HG03571 (cell line): ENCODE results near the gene PRPF4.
"Not testable (repeated sequence)": the region's sequence is repeated elsewhere in the genome, so short reads cannot be mapped to it uniquely, and the experiment has no call there.

Source experiments
- ATAC-seq: cut with Tn5 transposase; IDR thresholded peaks from one replicate; pipeline ENCODE4 v1.9.1; 2021; ENCODE audit not compliant: unreplicated experiment

The PRPF4 gene

GRCh38 chr9:113267911-113268566 is 7.4 kb upstream of the PRPF4 start:
- no peak for ATAC-seq

DNA sequence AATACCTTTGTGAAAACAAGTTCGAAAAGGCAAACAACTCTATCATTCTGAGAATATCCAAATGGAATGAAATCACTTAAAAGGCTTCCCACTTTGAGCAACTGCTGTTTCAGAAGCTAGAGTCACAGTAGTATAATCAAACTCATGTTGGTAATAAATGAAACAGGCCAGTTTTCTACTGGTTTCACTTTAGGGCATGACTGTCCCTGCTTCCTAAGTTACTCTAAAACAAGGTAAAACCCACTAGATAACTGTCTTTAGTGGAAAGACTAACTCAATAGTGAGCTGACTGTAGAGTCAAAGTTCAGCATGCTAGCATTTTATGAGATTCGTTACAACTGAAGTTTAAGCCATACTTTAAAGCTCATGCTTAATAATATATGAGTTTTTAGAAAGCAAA is 6.1 kb upstream of the PRPF4 start:
- ATAC-seq: no peak

- ATAC-seq: no peak
Measured at GRCh38 chr9:113269871-113270270, 5.6 kb upstream of the PRPF4 start.

DNA sequence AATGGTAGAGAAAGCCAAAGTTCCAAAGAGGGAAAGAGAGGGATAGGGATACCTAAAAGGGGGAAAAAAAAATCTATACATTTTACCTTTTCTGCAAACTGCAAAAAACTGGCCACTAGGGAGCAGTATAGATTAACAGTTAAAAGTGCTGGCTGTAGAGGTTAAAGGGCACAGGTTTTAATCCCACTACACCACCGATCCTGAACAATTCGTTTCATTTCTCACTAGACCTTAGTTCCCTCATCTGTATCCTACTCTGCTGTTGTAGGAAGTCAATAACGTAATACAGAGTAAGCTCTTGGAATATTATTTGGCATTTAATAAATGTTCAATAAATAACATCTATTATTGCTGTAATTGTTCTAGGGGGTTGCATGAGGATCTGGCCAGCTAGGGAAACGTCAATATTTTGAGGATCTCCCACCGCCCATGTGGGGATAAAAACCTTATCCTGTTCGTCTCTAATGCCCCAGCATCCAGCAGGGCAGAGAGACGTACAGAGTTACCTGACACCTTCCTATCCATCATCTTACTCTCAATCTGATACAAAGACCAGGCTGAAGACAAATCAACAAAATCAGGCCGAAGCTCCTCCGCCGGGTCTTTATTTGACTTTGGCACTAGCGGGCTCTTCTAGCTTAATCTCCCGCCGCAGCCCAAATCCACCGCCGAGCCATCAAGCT is 843 bp upstream of the PRPF4 start:
- ATAC-seq: peak; percentile 11

DNA sequence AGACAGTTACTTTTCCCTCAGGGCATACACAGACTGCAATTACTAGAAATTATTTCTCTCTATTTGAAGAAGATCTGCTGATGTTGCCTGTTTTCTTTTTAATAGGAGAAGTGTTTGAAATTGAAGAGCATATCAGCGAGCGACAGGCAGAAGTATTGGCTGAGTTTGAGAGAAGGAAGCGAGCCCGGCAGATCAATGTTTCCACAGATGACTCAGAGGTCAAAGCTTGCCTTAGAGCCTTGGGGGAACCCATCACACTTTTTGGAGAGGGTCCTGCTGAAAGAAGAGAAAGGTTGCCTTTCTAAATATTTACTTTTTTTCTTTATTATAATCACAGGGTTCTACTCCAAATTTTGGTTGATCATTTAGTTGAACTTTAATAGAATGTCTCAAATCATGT is 3.4 kb downstream of the PRPF4 start:
- no peak for ATAC-seq

- no peak for ATAC-seq
Measured at GRCh38 chr9:113281356-113281755, 5.9 kb downstream of the PRPF4 start.

GRCh38 chr9:113289091-113289490 is 13.6 kb downstream of the PRPF4 start:
- no peak for ATAC-seq

DNA sequence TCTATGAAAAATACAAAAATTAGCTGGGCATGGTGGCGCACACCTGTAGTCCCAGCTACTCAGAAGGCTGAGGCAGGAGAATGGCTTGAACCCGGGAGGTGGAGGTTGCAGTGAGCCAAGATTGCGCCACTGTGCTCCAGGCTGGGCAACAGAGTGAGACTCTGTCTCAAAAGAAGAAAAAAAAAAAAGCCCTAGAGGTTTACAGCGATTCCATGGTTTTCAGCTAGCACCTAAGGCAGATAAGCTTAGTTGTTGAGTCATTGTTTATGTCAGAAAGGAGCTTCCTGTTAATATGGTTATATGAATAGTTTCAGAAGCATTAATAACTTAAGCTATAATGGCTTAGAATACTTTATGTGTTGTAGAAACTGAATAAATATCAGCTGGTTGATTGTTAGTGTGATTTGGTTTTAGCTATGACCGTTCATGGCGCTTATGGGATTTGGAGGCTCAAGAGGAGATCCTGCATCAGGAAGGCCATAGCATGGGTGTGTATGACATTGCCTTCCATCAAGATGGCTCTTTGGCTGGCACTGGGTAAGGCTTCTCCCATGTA is 14.7 kb downstream of the PRPF4 start:
- no peak for ATAC-seq

GRCh38 chr9:113293285-113293878 is 17.9 kb downstream of the PRPF4 start:
- ATAC-seq: no peak

DNA sequence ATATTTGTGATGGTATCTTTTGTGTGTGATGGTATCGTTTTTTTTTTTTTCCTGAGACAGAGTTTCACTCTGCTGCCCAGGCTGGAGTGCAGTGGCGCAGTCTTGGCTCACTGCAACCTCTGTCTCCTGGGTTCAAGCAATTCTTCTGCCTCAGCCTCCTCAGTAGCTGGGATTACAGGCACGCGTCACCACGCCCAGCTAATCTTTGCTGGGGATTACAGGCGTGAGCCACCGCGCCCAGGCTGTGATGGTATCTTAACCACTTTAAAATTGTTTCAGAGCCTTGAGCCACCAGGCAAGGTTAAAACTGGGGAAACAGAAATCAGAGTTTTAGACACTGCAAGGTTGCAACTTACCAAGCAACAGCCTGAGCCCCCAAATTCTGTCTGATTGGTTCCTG is 20.8 kb downstream of the PRPF4 start:
- ATAC-seq: not testable (repeated sequence)

DNA sequence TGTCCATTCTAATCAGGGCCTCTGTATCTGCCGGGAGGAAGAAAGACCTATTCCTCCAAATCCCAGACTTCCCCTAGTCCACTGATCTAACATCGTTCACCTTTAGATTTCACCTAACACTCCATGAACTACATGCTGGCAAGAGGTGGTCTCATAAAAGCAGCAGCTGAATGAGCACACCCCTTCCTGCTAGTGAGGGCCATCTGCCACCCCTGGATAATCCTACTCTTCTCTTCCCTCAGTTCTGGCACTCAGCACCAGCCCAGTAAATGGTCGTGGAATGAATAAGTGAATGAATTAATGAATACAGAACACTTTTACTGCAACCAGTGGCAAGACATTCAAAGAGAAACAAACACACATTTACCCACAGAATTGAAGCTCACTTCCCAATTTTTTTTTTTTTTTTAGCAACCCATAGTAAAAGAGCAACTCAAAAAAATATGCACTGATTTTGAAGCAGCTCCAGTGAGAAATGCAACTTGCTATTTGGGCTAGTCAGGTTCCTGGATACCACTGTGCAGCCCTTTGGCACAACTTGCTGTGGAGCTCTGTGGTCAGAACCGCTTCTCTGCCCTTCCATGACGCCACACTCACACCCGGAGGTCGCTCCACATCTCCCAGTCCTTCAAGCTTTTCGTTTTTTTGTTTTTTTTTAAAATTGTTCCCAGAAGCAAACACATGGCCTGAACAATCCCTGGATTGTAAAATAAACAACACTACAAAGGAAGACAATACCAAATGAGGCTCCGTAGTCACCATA is 21.5 kb downstream of the PRPF4 start:
- ATAC-seq: no peak

DNA sequence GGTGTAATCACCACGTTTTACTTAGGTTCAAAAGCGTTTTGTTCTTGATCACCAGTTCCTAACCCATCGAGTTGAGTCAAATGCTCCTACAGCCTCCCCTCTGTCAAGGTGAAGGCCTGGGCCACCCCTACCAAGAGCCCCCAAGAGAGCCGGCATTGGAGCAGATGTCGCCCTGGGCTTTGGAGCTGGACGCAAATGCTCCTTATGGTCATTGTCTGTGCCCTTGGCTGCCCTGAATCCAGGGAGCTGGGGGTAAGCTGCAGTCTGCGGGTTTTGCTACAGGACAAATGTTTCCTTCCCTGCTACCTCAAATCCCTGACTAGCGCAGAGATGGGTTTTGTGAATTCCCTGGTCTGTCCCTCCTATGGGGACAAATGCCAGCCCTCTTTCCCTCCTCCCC is 22.9 kb downstream of the PRPF4 start:
- no peak for ATAC-seq

DNA sequence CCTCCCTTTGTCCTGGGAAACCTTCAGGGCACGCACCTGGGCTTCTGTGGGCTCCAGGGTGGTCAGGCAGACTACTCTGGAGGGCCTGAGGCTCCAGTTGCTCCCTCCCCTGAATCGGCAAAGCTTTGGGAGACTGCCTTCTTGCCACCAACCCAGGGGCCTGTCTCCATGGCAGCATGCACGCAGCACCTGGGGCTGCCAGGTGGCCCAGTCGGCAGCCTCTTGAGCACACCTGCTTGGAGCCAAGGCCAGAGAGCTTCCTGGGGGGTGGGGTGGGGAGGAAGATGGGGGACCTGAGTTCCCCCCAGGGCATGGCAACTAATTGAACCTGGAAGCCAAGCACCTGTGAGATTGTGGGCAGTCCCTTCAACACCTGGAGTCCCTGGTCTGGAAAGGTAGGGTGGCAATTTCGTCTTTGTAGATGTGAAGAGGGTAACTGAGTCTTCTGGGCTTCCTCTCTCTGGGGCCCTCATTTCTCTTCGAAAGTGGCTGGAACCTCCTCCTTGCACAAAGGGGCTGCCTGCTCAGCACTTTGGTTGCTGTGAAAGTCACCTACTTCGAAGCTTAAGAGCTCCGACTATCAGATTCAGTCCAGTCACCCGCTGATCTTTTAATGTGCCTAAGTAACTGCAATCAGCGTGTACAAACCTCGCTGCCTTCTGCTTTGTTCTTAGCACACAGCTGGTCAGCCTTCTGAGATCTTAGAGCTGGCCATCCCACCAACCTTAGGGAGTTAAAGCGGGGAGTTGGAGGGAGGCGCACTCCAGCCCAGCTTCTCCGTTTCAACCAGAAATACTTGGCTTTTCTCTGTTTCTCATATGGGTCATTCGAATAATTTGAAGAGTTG is 23.7 kb downstream of the PRPF4 start:
- ATAC-seq: no peak

DNA sequence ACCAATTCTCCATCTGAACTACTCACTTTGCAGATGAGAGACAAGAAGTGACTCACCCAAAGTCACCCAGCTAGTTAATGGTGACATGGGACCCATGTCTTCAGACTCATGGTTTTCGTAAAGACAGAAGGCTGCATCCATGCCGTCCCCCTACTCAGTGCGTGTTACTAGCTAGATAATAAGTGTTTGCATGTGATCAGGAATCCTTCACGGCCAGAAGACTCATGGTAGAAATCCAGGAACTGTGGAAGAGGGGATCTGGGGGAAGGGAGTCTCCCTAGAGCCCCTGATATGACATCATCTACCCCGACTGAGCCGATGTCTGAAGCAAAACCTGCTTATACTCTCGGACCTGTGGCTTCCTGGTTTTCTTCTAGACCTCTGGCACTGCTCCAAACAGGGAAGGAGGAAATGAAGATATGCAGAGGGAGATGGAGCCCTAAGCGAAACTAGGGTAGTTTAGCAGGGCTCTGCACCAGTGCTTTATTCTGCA is 24.4 kb downstream of the PRPF4 start:
- ATAC-seq: no peak

DNA sequence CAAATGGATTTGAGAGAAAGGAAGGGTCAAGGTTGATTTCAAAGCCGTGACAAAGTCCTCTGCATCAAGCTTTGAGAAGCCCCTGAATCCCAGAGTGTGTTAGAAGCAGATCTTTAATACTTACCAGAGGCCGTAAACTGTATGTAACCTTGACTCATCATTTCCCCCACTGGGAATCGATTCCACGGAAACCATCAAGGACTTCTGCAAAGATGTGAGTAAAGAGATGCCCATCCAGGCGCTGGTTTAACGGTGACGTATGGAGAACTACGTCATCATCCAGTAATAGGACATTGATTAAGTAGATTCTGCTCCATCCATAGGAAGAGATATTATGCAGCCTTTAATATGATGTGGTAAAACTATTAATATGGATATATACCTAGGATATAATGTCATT is 26.1 kb downstream of the PRPF4 start:
- no peak for ATAC-seq

GRCh38 chr9:113302792-113303418 is 27.4 kb downstream of the PRPF4 start, which contains the start of gene RNF183:
TSS of gene RNF183 (minus strand) at chr9:113303376. CDS start at chr9:113298184, 5,192 bp downstream.
- ATAC-seq: no peak

GRCh38 chr9:113306566-113306965 is 31.1 kb downstream of the PRPF4 start:
- no peak for ATAC-seq

- ATAC-seq: no peak
Measured at GRCh38 chr9:113307396-113307975, 32.0 kb downstream of the PRPF4 start.

GRCh38 chr9:113309204-113309813 is 33.9 kb downstream of the PRPF4 start:
- ATAC-seq: no peak
